ENCODE data around the gene TXNDC8.

DNA sequence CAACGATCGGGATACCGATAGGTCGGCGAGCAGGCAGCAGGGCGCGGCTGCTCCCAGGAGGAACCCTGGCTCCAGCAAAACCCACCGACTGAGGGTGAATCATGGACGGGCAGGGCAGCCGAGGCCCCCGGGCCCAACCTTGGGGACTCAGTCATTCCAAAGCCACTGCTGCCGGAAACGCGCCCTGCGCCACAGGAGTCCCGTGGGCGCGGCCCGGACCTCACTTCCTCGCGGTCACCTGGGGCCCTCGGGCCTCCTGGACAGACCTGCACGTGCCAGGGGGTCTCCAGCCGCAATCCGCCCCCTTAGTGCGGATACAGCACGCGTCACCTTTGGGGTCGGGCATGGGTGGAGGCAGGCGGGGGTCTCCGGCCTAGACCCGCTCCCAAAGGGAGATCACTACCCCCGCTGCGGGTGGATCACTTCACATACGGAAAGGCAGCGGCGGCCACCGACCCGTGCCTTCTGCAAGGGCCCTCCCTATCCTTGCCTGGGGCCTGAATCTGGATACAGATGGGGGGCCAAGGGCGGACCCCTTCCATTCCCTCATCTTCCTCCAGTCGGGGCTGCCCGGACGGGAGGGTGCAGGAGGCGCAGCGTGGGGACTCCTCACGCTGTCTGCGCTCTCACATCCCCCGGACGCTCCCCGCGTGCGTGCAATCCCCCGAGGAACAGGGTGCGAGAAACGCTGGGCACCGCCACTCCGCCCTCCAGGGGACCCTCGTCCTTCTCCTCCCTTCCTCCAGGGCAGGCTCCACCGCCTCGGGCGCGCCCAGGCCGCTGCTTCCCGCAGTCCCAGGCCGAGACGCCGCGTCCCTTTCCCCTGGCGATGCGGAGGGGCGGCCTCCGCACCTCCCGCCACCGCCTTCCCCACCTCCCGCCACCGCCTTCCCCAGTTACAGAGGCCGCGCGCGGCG is 81.9 kb downstream of the TXNDC8 start:
- TF ChIP-seq CTCF (IDR thresholded peaks at IDR 0.05) (no peak), EZH2 (IDR thresholded peaks at IDR 0.05; ENCODE audit: borderline replicate concordance, insufficient read depth, low read depth, low read length, poor library complexity, severe bottlenecking) (no peak)
